ENCODE measurements around the gene CLCN7. TPM values are rescaled to one million over a fixed set of nuclear protein-coding genes. Genes with fewer than 3 reads are reported as not detected.
"Not testable (repeated sequence)": the region's sequence is repeated elsewhere in the genome, so short reads cannot be mapped to it uniquely, and the experiment has no call there.

Gene CLCN7
- polyA plus RNA-seq, 1 of the 3 experiments (the other 2 are of a cell fraction) = 44.3 TPM

DNA sequence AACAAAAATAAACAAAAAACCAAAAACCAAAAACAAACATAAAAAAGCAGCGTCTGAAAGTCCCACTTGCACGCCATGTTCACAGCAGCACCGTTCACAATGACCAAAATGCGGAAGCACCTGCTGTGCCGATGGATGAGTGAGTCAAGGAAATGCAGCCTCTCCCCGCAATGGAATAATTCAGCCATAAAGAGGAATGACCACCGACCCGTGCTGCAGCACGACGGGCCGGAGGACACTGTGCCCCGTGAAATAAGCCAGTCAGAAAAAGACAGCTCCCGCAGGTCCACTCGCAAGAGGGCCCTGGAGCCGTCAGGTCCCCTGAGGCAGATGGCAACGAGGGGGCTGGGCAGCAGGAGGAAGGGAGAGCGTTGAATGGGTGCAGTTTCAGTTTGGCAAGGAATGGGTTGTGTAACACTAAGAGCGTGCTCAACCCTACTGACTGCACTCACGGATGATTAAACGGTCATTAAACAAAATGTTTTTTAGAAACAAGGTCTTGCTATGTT is 5.1 kb downstream of the CLCN7 start:
- Histone ChIP-seq H3F3A (replicated peaks; ENCODE audit: insufficient read depth) (no peaks in the 10 kb centered on the region), H3K36me3 (replicated peaks in 1 of 2; ENCODE audit: control insufficient read depth in 1 of 2, insufficient read depth in 2 of 2, low read length in 1 of 2) (no peaks in the 10 kb centered on the region), H3K4me1 (ENCODE audit: control insufficient read depth in 1 of 2, insufficient read depth in 2 of 2, low read depth in 1 of 2, low read length in 1 of 2) (peaks cover 5 to 7% of the 10 kb centered on the region in 2 experiments; a peak in 2 of 4 replicates), H4K20me1 (ENCODE audit: insufficient read depth) (peaks cover 11% of the 10 kb centered on the region; the same call in 1 of the 2 replicates), H3K9me3 (no peaks in the 10 kb centered on the region), H3K4me3 (ENCODE audit: low read depth in 2 of 2, low read length in 1 of 2) (no peak overlapping the region), H3K9ac (no peak overlapping the region), H3K27me3 (ENCODE audit: insufficient read depth) (no peaks in the 10 kb centered on the region), H3K4me2 (no peak overlapping the region), H3K27ac (ENCODE audit: low read depth in 2 of 2, low read length in 1 of 2) (no peak overlapping the region), H3K9me2 (no peaks in the 10 kb centered on the region), H3K79me2 (ENCODE audit: insufficient read depth) (peaks cover 79% of the 10 kb centered on the region), H2AFZ (ENCODE audit: low read depth) (no peak overlapping the region)
- DNase-seq = no peak
- POLR2A ChIA-PET = no interaction called here
- CTCF ChIA-PET = no interaction called here
- 92% methylated on average over 20 of the region's 20 CpGs for WGBS (ENCODE audit: low lambda C conversion rate)
- TF ChIP-seq, protein P1, sequence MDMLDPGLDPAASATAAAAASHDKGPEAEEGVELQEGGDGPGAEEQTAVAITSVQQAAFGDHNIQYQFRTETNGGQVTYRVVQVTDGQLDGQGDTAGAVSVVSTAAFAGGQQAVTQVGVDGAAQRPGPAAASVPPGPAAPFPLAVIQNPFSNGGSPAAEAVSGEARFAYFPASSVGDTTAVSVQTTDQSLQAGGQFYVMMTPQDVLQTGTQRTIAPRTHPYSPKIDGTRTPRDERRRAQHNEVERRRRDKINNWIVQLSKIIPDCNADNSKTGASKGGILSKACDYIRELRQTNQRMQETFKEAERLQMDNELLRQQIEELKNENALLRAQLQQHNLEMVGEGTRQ (IDR thresholded peaks at IDR 0.05; ENCODE audit: borderline replicate concordance, low read depth, low read length) = no peak
- TF ChIP-seq, protein P2, sequence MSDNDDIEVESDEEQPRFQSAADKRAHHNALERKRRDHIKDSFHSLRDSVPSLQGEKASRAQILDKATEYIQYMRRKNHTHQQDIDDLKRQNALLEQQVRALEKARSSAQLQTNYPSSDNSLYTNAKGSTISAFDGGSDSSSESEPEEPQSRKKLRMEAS (IDR thresholded peaks at IDR 0.05; ENCODE audit: low read depth) = no peak
- TF ChIP-seq TEAD4 (IDR thresholded peaks at IDR 0.05; ENCODE audit: borderline replicate concordance, insufficient read depth) (no peak), RFX5 (IDR thresholded peaks at IDR 0.05; ENCODE audit: low read length) (no peak), POLR2AphosphoS5 (IDR thresholded peaks at IDR 0.05; ENCODE audit: low read depth, low read length) (no peak), YY1 (IDR thresholded peaks at IDR 0.05; ENCODE audit: low read depth) (no peak), RXRA (IDR thresholded peaks at IDR 0.05; ENCODE audit: borderline replicate concordance, low read depth) (no peak), EZH2phosphoT487 (IDR thresholded peaks at IDR 0.05; ENCODE audit: borderline replicate concordance, low read depth) (no peak), NFIC (IDR thresholded peaks at IDR 0.05; ENCODE audit: borderline replicate concordance) (no peak), TAF1 (IDR thresholded peaks at IDR 0.05; ENCODE audit: borderline replicate concordance, low read depth, low read length) (no peak), FOXM1 (IDR thresholded peaks at IDR 0.05; ENCODE audit: low read depth) (no peak)
- TF ChIP-seq, protein P3, sequence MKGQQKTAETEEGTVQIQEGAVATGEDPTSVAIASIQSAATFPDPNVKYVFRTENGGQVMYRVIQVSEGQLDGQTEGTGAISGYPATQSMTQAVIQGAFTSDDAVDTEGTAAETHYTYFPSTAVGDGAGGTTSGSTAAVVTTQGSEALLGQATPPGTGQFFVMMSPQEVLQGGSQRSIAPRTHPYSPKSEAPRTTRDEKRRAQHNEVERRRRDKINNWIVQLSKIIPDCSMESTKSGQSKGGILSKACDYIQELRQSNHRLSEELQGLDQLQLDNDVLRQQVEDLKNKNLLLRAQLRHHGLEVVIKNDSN (IDR thresholded peaks at IDR 0.05; ENCODE audit: borderline replicate concordance, low read depth) = no peak
- TF ChIP-seq, protein P4, sequence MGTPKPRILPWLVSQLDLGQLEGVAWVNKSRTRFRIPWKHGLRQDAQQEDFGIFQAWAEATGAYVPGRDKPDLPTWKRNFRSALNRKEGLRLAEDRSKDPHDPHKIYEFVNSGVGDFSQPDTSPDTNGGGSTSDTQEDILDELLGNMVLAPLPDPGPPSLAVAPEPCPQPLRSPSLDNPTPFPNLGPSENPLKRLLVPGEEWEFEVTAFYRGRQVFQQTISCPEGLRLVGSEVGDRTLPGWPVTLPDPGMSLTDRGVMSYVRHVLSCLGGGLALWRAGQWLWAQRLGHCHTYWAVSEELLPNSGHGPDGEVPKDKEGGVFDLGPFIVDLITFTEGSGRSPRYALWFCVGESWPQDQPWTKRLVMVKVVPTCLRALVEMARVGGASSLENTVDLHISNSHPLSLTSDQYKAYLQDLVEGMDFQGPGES (IDR thresholded peaks at IDR 0.05; ENCODE audit: low read depth, low read length) = no peak
- TF ChIP-seq, protein P5, sequence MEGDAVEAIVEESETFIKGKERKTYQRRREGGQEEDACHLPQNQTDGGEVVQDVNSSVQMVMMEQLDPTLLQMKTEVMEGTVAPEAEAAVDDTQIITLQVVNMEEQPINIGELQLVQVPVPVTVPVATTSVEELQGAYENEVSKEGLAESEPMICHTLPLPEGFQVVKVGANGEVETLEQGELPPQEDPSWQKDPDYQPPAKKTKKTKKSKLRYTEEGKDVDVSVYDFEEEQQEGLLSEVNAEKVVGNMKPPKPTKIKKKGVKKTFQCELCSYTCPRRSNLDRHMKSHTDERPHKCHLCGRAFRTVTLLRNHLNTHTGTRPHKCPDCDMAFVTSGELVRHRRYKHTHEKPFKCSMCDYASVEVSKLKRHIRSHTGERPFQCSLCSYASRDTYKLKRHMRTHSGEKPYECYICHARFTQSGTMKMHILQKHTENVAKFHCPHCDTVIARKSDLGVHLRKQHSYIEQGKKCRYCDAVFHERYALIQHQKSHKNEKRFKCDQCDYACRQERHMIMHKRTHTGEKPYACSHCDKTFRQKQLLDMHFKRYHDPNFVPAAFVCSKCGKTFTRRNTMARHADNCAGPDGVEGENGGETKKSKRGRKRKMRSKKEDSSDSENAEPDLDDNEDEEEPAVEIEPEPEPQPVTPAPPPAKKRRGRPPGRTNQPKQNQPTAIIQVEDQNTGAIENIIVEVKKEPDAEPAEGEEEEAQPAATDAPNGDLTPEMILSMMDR (IDR thresholded peaks at IDR 0.05) = no peak
- TF ChIP-seq, protein P6, sequence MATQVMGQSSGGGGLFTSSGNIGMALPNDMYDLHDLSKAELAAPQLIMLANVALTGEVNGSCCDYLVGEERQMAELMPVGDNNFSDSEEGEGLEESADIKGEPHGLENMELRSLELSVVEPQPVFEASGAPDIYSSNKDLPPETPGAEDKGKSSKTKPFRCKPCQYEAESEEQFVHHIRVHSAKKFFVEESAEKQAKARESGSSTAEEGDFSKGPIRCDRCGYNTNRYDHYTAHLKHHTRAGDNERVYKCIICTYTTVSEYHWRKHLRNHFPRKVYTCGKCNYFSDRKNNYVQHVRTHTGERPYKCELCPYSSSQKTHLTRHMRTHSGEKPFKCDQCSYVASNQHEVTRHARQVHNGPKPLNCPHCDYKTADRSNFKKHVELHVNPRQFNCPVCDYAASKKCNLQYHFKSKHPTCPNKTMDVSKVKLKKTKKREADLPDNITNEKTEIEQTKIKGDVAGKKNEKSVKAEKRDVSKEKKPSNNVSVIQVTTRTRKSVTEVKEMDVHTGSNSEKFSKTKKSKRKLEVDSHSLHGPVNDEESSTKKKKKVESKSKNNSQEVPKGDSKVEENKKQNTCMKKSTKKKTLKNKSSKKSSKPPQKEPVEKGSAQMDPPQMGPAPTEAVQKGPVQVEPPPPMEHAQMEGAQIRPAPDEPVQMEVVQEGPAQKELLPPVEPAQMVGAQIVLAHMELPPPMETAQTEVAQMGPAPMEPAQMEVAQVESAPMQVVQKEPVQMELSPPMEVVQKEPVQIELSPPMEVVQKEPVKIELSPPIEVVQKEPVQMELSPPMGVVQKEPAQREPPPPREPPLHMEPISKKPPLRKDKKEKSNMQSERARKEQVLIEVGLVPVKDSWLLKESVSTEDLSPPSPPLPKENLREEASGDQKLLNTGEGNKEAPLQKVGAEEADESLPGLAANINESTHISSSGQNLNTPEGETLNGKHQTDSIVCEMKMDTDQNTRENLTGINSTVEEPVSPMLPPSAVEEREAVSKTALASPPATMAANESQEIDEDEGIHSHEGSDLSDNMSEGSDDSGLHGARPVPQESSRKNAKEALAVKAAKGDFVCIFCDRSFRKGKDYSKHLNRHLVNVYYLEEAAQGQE (IDR thresholded peaks at IDR 0.05; ENCODE audit: low read depth, low read length) = no peak

DNA sequence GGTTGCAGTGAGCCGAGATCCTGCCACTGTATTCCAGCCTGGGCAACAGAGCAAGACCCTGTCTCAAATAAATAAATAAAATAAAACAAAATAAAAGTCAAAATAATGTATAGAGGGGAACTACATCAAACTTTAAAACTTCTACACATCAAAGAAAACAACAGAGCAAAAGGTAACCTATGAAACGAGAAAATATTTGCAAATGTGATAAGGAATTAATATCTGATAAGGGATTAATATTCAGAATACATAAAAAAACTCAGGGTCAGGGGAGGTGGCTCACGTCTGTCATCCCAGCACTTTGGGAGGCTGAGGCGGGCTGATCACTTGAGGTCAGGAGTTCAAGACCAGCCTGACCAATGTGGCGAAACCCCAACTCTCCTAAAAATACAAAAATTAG is 5.7 kb downstream of the CLCN7 start:
- H3K9ac ChIP-seq; CTCF ChIA-PET; H3F3A ChIP-seq (replicated peaks; ENCODE audit: insufficient read depth); H3K4me3 ChIP-seq (ENCODE audit: low read depth in 2 of 2, low read length in 1 of 2); H3K4me2 ChIP-seq; H3K27ac ChIP-seq (ENCODE audit: low read depth in 2 of 2, low read length in 1 of 2); H2AFZ ChIP-seq (ENCODE audit: low read depth); H3K36me3 ChIP-seq (replicated peaks in 1 of 2; ENCODE audit: control insufficient read depth in 1 of 2, insufficient read depth in 2 of 2, low read length in 1 of 2); H3K4me1 ChIP-seq (ENCODE audit: control insufficient read depth in 1 of 2, insufficient read depth in 2 of 2, low read depth in 1 of 2, low read length in 1 of 2); H3K27me3 ChIP-seq (ENCODE audit: insufficient read depth); H3K9me2 ChIP-seq; DNase-seq; H3K9me3 ChIP-seq; POLR2A ChIA-PET: not testable (repeated sequence)
- 81% methylated on average over 5 of the region's 5 CpGs for WGBS (ENCODE audit: low lambda C conversion rate)
- H3K79me2 ChIP-seq (ENCODE audit: insufficient read depth) = peaks cover 73% of the 10 kb centered on the region
- H4K20me1 ChIP-seq (ENCODE audit: insufficient read depth) = peaks cover 11% of the 10 kb centered on the region; the same call in 1 of the 2 replicates

Measured in SK-N-SH (cell line).